ENCODE results near the gene OR52E1.
"Not testable (repeated sequence)": the region's sequence is repeated elsewhere in the genome, so short reads cannot be mapped to it uniquely, and the experiment has no call there.

OR52E1 gene

GRCh38 chr11:5069272-5069671 is at the start of gene OR52E1:
Gene OR52E1, plus strand, starts transcription at chr11:5069572.
- DNase-seq, result no peak

GRCh38 chr11:5021996-5022395 is 47.4 kb upstream of the OR52E1 start:
- no peak for DNase-seq

GRCh38 chr11:5036669-5037068 is 32.7 kb upstream of the OR52E1 start:
- DNase-seq, result no peak

GRCh38 chr11:5037926-5038325 is 31.4 kb upstream of the OR52E1 start:
- no peak for DNase-seq

GRCh38 chr11:5038341-5038740 is 31.0 kb upstream of the OR52E1 start:
- no peak for DNase-seq

GRCh38 chr11:5040876-5041275 is 28.5 kb upstream of the OR52E1 start:
- DNase-seq, result no peak

- DNase-seq, result no peak
Measured at GRCh38 chr11:5042091-5042490, 27.3 kb upstream of the OR52E1 start.

GRCh38 chr11:5043380-5043779 is 26.0 kb upstream of the OR52E1 start:
- DNase-seq, result no peak

GRCh38 chr11:5046226-5046625 is 23.1 kb upstream of the OR52E1 start, which contains the start of gene OR52J3:
Gene OR52J3, plus strand, starts transcription at chr11:5046526. Its CDS starts 0 bp downstream, at chr11:5046526.
- no peak for DNase-seq

- DNase-seq, result no peak
Measured at GRCh38 chr11:5046754-5047330, 22.5 kb upstream of the OR52E1 start.

GRCh38 chr11:5058679-5059078 is 10.7 kb upstream of the OR52E1 start:
- not testable (repeated sequence) for DNase-seq

GRCh38 chr11:5059391-5059790 is 10.0 kb upstream of the OR52E1 start, which contains the start of gene OR52E2:
Gene OR52E2, minus strand, starts transcription at chr11:5059627. Its CDS starts 0 bp downstream, at chr11:5059627.
- DNase-seq, result no peak

- no peak for DNase-seq
Measured at GRCh38 chr11:5065027-5065426, 4.3 kb upstream of the OR52E1 start.

GRCh38 chr11:5071799-5072198 is 2.4 kb downstream of the OR52E1 start:
- no peak for DNase-seq

- no peak for DNase-seq
Measured at GRCh38 chr11:5081405-5081804, 12.0 kb downstream of the OR52E1 start.

- no peak for DNase-seq
Measured at GRCh38 chr11:5083602-5084001, 14.2 kb downstream of the OR52E1 start.

- no peak for DNase-seq
Measured at GRCh38 chr11:5088556-5088955, 19.2 kb downstream of the OR52E1 start.

- DNase-seq, result no peak
Measured at GRCh38 chr11:5090668-5091067, 21.3 kb downstream of the OR52E1 start.

- no peak for DNase-seq
Measured at GRCh38 chr11:5092821-5093585, 23.6 kb downstream of the OR52E1 start.

GRCh38 chr11:5096011-5096410 is 26.6 kb downstream of the OR52E1 start:
- no peak for DNase-seq

GRCh38 chr11:5102246-5102645 is 32.9 kb downstream of the OR52E1 start:
- no peak for DNase-seq

- no peak for DNase-seq
Measured at GRCh38 chr11:5103066-5103465, 33.7 kb downstream of the OR52E1 start.

GRCh38 chr11:5107285-5107684 is 37.9 kb downstream of the OR52E1 start:
- DNase-seq, result no peak

GRCh38 chr11:5115339-5115738 is 46.0 kb downstream of the OR52E1 start:
- no peak for DNase-seq

- no peak for DNase-seq
Measured at GRCh38 chr11:5117588-5117987, 48.2 kb downstream of the OR52E1 start.

Data from right forelimb (tissue), 1 donor.